HG03575 (cell line): ENCODE results near the gene SBDS.

Experiments
- ATAC-seq: cut with Tn5 transposase; IDR thresholded peaks from one replicate; pipeline ENCODE4 v1.9.1; 2021; ENCODE audit not compliant: unreplicated experiment, insufficient number of reproducible peaks, low FRiP score; ENCODE audit errors: extremely low read depth

SBDS gene

DNA sequence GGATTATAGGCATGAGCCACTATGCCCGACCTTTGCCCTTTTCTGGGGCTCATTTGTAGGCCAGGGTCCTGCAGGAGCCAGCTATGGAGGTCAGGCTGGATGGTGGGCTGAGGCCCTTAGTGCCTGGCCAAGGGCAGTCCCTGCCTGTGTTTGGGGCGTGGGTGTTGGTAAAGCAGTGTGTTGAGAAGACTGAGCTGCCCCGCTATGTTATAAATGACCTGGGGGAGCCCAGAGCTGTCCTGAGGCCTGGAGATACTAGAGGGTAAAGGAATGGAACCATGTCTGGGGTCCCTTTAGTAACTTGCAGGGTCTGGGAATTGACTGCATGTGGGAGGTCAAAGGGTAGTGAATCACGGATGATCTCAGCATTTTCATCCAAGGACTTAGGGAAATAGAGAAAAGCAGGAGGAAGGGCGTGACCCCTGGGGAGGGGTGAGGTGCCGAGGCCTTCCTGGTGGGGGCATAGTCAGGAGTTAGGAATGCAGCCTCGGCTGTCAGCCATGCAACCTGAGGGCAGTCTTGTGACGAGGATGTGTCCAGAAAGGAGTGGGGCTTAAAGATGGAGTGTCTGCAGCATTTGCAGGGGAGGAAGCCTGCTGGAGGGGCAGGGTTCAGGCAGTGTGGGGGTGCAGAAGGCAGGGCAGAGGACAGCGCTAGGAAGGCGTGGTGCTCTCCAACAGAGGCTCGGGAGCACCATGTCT, 42.9 kb downstream of the SBDS start:
- no peak for ATAC-seq

DNA sequence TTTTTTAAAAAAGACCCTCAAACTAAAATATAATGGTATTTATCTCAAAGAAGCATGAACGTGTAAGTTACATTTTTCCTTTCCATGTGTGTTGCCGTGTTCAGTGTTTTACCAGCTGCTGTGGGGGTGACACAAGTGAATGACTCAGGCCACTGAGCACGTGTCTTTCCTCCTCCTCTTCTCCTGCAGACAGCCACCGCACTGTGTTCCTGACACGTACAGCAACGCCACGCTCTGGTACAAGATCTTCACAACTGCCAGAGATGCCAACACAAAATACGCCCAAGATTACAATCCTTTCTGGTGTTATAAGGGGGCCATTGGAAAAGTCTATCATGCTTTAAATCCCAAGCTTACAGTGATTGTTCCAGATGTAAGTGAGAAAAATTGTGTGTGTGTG, 44.6 kb downstream of the SBDS start:
- ATAC-seq, result no peak

DNA sequence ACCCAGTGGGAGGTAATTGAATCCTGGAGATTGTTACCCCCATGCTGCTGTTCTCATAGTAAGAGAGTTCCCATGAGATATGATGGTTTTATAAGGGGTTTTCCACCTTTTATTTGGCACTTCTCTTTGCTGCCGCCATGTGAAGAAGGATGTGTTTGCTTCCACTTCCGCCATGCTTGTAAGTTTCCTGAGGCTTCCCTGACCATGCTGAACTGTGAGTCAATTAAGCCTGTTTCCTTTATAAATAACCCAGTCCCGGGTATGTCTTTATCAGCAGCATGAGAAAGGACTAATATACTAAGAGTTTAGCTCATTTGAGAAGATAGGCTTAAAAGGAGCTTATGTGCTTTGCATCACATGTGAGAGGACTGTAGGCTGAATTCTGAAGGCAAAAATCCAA, 45.1 kb downstream of the SBDS start:
- no peak for ATAC-seq

DNA sequence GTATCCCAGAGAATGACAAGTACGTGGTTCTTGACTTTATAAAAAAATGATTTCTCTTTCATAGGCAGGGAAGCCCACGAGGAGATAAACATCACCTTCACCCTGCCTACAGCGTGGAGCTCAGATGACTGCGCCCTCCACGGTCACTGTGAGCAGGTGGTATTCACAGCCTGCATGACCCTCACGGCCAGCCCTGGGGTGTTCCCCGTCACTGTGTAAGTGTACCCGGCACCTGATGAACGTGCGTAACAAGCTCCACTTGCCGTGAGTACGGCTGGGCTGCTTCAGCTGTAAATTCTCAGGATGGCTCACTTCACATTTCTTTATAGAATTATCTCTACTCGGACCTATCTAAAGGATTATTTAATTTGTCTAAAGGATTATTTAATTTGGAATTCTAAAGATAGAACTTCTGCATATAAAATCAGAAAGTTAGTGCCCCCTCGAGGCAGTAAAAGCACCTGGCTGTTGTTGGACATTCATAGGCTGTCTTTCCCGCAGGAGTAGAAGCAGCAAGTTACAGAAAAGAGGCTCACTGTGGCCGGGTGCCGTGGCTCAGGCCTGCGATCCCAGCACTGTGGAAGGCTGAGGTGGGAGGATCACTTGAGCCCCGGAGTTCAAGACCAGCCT, 46.8 kb downstream of the SBDS start:
- ATAC-seq, result no peak

DNA sequence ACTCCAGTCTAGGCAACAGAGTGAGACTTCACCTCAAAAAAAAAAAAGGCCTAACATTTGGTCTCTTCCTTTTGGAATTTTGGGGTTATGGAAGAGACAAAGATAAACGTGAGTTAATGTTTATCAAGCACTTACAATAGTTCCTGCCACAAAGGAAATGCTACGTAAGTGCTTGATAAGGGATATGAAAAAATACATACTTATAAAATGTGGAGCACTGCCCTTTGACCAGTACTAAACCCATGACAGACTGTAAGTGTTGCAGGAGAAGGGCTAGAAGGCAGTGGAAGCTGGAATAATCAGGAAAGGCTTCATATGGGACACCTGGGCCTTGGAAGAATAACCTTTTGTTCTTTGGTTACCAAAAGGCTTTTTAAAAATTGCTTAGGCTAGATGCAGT, 48.8 kb downstream of the SBDS start:
- ATAC-seq, result no peak

DNA sequence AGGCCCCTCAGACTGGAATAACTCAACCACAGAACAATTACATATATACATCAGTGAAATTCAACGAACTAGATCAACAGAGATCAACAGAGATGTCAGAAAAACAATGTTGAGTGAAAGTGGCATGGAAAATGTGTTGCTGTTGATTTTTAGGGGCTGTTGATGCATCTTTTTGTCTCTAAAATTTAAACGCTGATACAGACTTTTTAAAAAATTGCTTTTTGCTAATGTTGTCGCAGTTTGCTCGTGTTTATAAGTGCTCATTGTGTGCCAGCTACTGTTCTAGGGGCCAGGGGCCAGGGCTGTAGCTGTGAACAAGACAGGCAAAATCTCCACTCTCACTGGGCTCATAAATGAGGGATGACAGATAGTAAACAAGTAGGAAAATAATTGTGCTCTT, 56.1 kb downstream of the SBDS start:
- no peak for ATAC-seq

DNA sequence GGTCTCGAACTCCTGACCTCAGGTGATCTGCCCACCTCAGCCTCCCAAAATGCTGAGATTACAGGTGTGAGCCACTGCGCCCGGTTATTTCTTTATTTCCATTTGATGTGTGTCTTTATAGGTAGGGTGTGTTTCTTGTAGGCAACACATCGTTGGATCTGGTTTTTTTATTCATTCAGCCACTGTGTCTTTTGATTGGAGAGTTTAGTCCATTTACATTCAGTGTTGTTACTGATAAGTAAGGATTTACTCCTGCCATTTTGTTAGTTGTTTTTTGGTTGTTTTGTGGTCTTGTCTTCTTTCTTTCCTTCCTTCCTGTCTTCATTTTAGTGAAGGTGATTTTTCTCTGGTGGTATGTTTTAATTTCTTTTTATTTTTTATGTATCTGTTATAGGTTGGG, 57.4 kb downstream of the SBDS start:
- ATAC-seq, result no peak
